NCI-H2029 treated with DMSO at 0.1 percent for 48 hours (cell line): Measurements from ENCODE around the gene PRKG1.

ENCODE experiments used
- DNase-seq: peaks from one replicate; lab custom pipeline; 2025; lab: John Stamatoyannopoulos, UW

The PRKG1 gene

GRCh38 chr10:51806079-51806835 is 732.0 kb downstream of the PRKG1 start:
- no peak for DNase-seq

GRCh38 chr10:51808187-51808586 is 733.9 kb downstream of the PRKG1 start:
- no peak for DNase-seq

GRCh38 chr10:51815723-51816122 is 741.4 kb downstream of the PRKG1 start:
- no peak for DNase-seq

DNA sequence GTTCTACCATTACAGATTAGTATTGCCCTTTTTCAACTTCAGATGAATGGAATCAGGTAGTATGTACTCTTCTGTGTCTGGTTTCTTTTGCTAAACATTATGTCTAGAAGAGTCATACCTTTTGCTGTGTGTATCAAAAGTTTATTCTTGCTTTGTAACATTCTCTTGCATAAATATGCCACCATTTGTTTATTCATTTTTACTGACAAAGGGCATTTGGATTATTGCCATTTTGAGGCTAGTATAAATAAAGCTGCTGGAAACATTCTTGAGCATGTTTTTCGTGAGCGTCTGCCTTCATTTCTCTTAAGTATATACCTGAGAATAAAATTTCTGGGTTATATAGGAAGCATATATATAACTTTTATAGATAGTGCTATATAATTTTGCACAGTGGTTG is 746.8 kb downstream of the PRKG1 start:
- DNase-seq, result no peak

DNA sequence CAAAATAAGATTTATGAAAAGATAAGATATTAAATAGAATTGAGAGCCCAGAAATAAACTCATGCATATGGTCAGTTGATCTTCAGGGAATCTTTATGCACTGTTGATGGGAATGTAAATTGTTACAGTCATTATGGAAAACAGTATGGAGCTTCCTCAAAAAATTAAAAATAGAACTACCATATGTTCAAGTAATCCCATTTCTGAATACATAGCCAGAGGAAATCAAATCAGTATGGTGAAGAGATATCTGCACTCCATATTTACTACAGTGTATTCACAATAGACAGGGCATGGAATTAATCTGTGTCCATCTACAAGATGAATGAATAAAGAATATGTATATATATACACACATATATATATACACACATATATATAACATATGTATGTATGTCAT is 747.5 kb downstream of the PRKG1 start:
- DNase-seq, result no peak

- no peak for DNase-seq
Observed at GRCh38 chr10:51832652-51833383, 758.5 kb downstream of the PRKG1 start.

GRCh38 chr10:51834548-51834947 is 760.3 kb downstream of the PRKG1 start:
- no peak for DNase-seq

DNA sequence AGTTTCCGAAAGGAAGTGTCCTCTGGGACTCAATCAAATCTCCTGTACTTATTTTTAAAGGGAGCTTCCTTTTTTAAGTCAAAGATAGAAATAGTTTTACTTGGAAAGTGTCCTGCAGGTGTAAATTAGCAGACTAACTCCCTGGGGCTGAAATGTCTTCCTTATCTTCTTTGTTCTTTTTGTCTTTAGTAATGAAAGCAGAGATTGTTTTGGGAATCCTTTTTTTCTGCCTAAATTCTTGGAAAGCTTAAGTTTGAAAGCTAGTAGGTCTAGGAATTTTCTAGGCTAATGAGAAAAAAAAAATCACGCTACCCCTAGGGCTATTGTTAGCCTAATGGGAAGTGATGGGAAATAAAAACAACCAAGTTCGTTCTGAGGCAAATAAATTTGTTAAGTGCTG is 764.2 kb downstream of the PRKG1 start:
- no peak for DNase-seq

GRCh38 chr10:51843966-51844365 is 769.7 kb downstream of the PRKG1 start:
- DNase-seq, result no peak

GRCh38 chr10:51846856-51847506 is 772.7 kb downstream of the PRKG1 start:
- no peak for DNase-seq

- no peak for DNase-seq
Observed at GRCh38 chr10:51852297-51852696, 778.0 kb downstream of the PRKG1 start.

DNA sequence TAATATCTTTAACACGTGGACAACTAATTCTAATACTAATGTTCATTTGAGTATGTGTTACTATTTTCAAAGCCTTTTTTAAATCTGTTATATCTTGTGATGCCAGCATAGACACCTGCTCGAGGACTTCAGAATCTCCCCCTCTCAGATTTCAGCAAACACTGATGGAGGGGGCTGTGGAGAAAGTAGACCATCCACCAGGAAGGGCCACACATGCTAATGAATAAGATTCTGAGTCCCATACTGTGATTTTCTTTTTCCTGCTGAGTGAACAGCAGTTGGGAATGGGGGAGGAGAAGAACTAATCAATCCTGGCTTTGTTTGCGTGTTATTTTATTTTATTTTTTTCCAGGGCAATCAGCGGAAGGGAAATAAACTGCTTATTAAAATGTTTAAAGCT is 783.0 kb downstream of the PRKG1 start:
- DNase-seq, result no peak

DNA sequence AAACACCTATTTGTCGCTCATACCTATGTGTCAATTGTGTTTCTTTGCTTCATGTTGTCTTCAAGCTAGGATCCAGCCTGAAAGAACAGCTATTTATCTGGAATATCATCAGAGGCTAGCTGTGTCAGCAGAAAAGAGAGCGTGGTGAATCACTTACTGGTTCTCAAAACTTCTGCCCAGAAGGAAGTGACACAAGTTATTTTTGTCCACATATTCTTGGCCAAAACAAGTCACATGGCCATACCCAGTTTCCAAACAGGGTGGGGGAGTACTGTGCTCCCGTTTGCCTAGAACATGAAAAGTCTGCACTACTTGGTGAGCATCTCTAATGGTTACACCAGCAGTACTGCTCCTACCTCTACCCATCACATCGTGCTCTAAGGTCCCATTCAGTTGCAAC is 786.0 kb downstream of the PRKG1 start:
- DNase-seq, result no peak

- no peak for DNase-seq
Observed at GRCh38 chr10:51861051-51861450, 786.8 kb downstream of the PRKG1 start.

DNA sequence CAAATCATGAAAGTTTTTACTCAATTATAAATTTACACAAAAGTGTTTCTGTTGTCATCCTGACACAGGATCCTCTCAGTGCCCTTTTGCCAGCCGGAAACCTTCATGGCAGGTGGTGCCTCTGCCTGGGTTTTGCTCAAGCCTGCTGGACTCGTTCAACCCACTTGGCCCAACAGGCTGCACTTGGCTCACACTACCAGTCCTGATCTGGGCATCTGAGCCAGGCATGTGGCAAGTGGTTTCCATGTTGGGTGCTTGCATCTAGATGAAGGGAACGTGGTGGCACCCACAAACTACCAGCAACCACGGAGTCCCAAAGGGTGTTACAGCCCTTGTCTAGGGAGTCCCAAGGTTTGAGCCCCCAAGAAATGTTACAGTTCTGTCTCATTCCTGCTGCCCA is 787.4 kb downstream of the PRKG1 start:
- DNase-seq, result no peak

GRCh38 chr10:51862149-51862548 is 787.9 kb downstream of the PRKG1 start:
- DNase-seq, result no peak

DNA sequence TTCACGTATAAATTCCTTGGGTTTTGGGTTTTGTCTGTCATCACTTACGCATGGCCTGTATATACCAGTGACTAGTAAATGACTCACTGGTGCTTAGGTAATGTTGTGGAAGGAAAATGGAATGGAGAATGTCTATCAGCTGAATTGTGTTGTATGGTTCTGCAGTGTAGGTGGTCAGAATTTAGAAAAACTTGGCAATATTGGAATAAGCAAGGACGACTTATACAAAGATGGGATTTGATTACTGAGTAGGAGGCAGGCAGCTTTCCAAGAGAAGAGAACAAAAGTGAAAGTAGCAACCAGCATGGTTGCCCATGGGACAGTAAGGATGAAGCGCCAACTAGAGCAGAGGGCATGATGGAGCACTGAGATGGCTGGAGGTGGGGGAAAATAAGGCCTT is 793.7 kb downstream of the PRKG1 start:
- DNase-seq, result no peak

DNA sequence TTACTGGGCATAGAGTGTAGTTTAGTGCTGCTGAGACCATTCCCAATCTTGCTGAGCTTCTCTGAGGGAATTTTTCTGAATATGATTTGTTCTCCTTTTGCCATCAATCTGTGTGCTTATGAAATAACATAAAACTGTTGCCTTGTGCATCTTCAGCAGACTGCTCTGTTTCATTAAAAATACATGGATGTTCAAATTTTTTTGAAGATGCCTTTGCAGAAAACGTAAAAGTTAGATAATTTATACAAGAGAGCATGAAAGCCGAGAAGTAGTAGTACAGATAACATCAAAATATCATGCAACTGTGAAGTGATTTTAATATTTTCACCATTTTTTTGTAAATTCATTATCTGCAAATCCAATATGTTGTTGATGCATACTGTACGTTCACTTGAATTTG is 799.8 kb downstream of the PRKG1 start:
- DNase-seq, result no peak

DNA sequence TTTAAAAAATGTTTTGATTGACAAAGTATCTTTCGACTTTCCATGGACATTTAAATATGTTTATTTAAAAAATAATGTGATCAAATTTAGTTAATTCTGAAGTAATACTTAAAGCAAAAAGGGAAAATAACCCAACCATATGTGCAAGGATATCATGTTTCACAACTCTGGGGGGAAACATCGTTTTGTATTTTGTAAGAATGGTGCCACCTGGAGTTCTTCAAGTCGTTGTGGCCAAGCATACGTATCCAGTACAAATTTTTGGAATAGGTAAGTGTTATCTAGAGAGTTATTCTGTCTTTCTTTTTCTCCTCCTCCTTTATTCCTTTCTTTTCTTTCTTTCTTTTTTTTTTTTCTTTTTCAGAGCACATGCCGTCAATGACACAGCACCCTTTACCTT is 801.3 kb downstream of the PRKG1 start:
- DNase-seq, result no peak

GRCh38 chr10:51876503-51876902 is 802.2 kb downstream of the PRKG1 start:
- DNase-seq, result no peak

DNA sequence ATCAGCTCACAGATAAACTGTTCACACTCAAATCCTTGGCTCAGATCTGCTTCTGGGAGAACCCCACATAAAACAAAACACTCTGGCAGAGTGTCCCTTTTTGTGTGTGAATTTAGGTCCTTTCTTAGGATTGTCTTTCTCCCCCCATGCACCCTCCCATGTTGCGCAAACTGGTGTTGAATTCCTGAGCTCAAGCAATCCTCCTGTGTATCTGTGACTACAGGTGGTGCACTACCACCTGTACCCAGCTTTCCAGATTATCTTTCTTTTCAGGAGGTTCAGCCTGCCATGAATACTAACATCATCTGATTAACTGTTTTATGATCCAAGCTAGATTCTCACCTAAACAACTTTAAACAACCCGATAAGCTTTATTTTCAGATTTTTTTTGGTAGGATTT is 802.7 kb downstream of the PRKG1 start:
- no peak for DNase-seq

DNA sequence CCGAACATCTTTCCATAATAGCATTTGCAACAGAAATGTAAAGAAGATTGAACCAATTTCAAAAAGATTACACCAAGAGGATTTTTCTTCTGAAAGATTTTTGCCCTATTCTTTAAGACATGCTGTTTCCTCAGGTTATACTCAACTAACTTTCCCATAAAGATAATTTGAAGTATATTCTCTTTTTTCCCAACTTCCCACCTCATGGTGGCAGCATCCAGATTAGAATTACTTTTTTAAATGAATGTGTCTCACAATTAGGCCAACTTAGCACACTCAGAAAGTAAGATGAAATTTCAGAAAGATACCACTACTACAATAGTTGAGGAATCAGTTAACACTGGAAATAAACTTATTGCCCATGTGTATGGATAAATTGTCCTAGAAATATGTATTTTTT is 803.3 kb downstream of the PRKG1 start:
- no peak for DNase-seq

DNA sequence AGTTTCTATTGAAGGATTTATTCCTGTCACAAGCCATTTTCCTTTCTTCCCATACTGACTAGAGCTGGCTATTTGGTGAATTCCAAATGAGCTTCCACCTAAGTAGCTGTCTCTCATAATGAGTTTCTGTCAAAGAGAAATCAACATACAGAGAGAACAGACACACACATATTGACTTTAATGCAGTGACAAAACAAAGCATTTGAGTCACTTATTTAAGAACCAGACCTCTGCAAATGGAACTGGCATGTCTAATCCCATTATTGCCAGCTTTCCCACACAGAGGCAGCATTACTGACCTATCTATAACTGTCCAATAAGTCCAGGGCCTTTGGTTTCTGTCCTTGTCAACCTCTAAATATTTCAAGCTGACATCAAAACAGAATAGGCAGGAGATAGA is 804.4 kb downstream of the PRKG1 start:
- DNase-seq, result no peak
